ENCODE results near the gene PRCC.

Gene PRCC

DNA sequence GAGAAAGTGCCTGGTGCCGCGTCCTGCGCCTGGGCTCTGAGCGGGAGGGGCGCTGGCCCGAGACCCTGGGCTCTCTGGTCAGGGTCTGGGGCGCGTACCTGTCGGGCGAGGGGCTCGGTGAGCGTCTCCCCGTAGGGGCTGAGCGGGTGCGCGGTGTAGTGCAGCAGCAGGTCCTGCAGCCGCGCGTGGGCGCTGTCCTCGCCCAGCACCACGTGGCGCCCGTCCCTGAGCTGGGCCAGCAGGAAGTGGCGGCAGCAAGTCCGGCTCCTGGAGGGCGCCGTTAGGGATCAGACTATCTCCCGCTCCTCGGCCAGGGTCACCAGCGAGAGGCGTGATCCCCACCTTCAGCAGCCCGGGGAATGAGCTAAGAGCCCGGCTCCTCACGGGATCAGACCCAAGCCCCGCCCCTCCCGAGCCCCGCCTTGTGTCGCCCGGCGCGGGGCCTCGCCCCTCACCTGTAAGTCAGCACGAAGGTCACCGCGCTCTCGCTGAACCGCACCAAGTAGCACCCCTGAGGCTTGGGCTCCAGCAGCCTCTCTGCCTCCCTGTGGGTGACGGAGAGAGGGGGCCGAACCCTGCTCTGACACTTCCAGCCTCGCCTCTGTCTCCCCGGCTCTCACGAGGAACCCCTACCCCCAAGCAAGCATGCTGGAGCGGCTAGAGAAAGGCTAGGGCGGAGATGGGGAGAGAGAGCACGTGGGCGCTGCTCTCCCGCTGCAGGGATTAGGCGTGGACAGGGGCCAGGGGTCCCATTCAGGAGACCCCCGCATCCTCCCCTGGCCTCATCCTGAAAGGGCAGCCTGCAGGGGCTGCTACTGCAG is 46.6 kb downstream of the PRCC start:
- Histone ChIP-seq H2BK5ac (ENCODE audit: low read length) (no peak overlapping the region), H2BK12ac (ENCODE audit: low read length) (peak overlapping the region; percentile 59), H3K4me3 (ENCODE audit: low read length in 2 of 2) (peak overlapping the region; percentile 32 to 76), H2AFZ (ENCODE audit: low read length) (peak overlapping the region; percentile 95), H3K9me3 (replicated peaks in 1 of 2; ENCODE audit: control insufficient read depth in 2 of 2, insufficient read depth in 1 of 2, low read depth in 1 of 2, low read length in 2 of 2) (no peaks in the 10 kb centered on the region), H2BK15ac (ENCODE audit: low read length) (peak overlapping the region; percentile 84), H2AK5ac (ENCODE audit: low read depth, low read length) (peak overlapping the region; percentile 42), H3K4me1 (ENCODE audit: control insufficient read depth in 2 of 2, insufficient read depth in 1 of 2, low read depth in 1 of 2, low read length in 2 of 2) (peaks cover 9 to 18% of the 10 kb centered on the region in 2 donors), H3K4me2 (ENCODE audit: insufficient read depth, low read length, poor library complexity, severe bottlenecking) (peak overlapping the region; percentile 75), H3K14ac (ENCODE audit: low read length) (peak overlapping the region; percentile 91), H4K91ac (ENCODE audit: low read depth, low read length, poor library complexity) (no peak overlapping the region), H3K79me1 (ENCODE audit: low read depth, low read length) (no peaks in the 10 kb centered on the region), H3K18ac (ENCODE audit: low read length) (peak overlapping the region; percentile 98), H3K27me3 (ENCODE audit: control insufficient read depth in 3 of 3, insufficient read depth in 3 of 3, low read depth in 1 of 3, low read length in 3 of 3) (peaks cover 0 to 53% (median 19%) of the 10 kb centered on the region in 3 experiments), H3K4ac (ENCODE audit: low read length) (peak overlapping the region; percentile 93), H3K27ac (replicated peaks; ENCODE audit: low read length) (no peak overlapping the region), H3K9ac (ENCODE audit: low read depth, low read length, poor library complexity) (peak overlapping the region; percentile 85), H4K8ac (ENCODE audit: low read depth, low read length) (no peak overlapping the region), H2BK120ac (ENCODE audit: low read depth, low read length) (peak overlapping the region; percentile 36), H3K23ac (ENCODE audit: low read depth, low read length, poor library complexity) (peak overlapping the region; percentile 12), H3K36me3 (replicated peaks in 1 of 2; ENCODE audit: control insufficient read depth in 2 of 2, insufficient read depth in 2 of 2, low read length in 2 of 2) (no peaks in the 10 kb centered on the region)
- no CpG with 5 or more reads among the region's 60 CpGs for WGBS, 2 donors (ENCODE audit: extremely low coverage in 2 of 2, insufficient read length in 2 of 2, insufficient replicate concordance in 1 of 2)
- DNase-seq (ENCODE audit: low spot score) = peak; percentile 27

DNA sequence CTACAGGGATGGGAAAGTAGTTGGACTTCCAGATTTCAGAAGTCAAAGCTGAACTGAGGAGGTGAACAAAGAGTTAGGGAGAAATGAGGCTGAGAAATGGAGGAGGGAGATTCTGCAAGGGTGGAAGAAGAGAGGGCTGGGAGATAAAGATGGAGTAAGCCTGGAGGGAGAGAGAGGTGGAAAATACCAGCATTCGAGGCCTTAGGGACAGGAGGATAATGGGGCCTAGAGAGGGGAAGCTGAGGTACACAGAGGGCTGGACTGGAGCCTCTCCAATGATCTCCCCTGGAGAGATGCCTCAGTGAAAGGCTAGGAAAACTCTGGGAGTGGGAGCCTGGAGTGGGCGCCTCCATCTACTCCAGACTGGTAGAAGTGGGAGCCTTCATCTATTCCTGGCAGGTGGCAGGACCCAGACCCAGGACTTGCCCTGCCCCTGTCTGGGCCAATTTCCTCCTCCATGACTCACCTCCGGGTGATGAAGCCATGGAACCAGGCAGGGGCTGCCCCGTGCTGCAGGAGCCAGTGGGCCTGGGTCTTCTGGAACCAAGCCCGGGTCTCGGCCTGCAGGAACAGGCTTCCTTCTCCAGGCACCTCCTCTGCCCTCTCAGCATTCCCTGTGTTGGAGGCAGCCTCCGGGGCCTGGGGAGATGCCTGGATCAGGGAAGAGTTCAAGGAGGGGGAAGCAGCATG is 47.4 kb downstream of the PRCC start:
- Histone ChIP-seq H3K36me3 (replicated peaks in 1 of 2; ENCODE audit: control insufficient read depth in 2 of 2, insufficient read depth in 2 of 2, low read length in 2 of 2) (no peaks in the 10 kb centered on the region), H4K8ac (ENCODE audit: low read depth, low read length) (no peak overlapping the region), H3K4me2 (ENCODE audit: insufficient read depth, low read length, poor library complexity, severe bottlenecking) (no peak overlapping the region), H3K9me3 (replicated peaks in 1 of 2; ENCODE audit: control insufficient read depth in 2 of 2, insufficient read depth in 1 of 2, low read depth in 1 of 2, low read length in 2 of 2) (no peaks in the 10 kb centered on the region), H2BK120ac (ENCODE audit: low read depth, low read length) (peak overlapping the region; percentile 36), H3K27me3 (ENCODE audit: control insufficient read depth in 3 of 3, insufficient read depth in 3 of 3, low read depth in 1 of 3, low read length in 3 of 3) (peaks cover 0 to 53% (median 19%) of the 10 kb centered on the region in 3 experiments), H2BK5ac (ENCODE audit: low read length) (no peak overlapping the region), H3K23ac (ENCODE audit: low read depth, low read length, poor library complexity) (no peak overlapping the region), H2AFZ (ENCODE audit: low read length) (peak overlapping the region; percentile 95), H2BK12ac (ENCODE audit: low read length) (no peak overlapping the region), H3K27ac (replicated peaks; ENCODE audit: low read length) (no peak overlapping the region), H2AK5ac (ENCODE audit: low read depth, low read length) (no peak overlapping the region), H3K14ac (ENCODE audit: low read length) (no peak overlapping the region), H3K79me1 (ENCODE audit: low read depth, low read length) (no peaks in the 10 kb centered on the region), H3K18ac (ENCODE audit: low read length) (no peak overlapping the region), H3K4ac (ENCODE audit: low read length) (no peak overlapping the region), H3K4me1 (ENCODE audit: control insufficient read depth in 2 of 2, insufficient read depth in 1 of 2, low read depth in 1 of 2, low read length in 2 of 2) (peaks cover 9 to 14% of the 10 kb centered on the region in 2 donors), H4K91ac (ENCODE audit: low read depth, low read length, poor library complexity) (no peak overlapping the region), H2BK15ac (ENCODE audit: low read length) (peak overlapping the region; percentile 10), H3K4me3 (ENCODE audit: low read length in 2 of 2) (no peak overlapping the region), H3K9ac (ENCODE audit: low read depth, low read length, poor library complexity) (no peak overlapping the region)
- no peak for DNase-seq (ENCODE audit: low spot score)
- WGBS, 2 donors (ENCODE audit: extremely low coverage in 2 of 2, insufficient read length in 2 of 2, insufficient replicate concordance in 1 of 2) = no CpG with 5 or more reads among the region's 7 CpGs

DNA sequence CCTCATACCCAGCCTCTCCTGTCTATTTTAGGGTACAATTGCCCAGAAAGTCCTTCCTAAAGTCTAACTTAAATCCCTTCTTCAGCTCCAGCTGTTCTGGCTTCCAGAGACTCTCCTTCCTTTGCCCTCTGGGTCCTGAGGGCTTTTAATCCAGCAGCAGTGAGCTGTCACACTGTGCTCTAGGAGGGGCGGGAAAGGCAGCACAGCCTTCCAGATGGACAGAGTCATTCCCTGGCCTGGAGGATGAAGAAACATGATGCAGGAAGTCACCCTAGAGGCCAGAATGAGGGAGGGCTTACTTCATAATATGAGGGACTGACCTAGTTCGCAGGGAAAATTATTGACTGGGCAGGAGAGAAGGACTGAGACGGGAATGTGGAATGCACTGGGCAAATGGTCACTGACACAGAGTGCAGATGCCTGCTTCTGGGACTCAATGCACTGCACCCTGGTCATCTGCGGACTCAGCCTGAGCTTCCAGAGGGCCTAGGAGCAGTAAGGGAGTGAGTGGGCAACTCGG is 48.0 kb downstream of the PRCC start:
- peaks cover 0 to 53% (median 19%) of the 10 kb centered on the region in 3 experiments for H3K27me3 ChIP-seq (ENCODE audit: control insufficient read depth in 3 of 3, insufficient read depth in 3 of 3, low read depth in 1 of 3, low read length in 3 of 3)
- no peak overlapping the region for H2BK12ac ChIP-seq (ENCODE audit: low read length)
- H3K23ac ChIP-seq (ENCODE audit: low read depth, low read length, poor library complexity) = no peak overlapping the region
- H2AK5ac ChIP-seq (ENCODE audit: low read depth, low read length) = no peak overlapping the region
- no peak for DNase-seq (ENCODE audit: low spot score)
- no peak overlapping the region for H2BK5ac ChIP-seq (ENCODE audit: low read length)
- no peak overlapping the region for H3K27ac ChIP-seq (replicated peaks; ENCODE audit: low read length)
- H3K4me1 ChIP-seq (ENCODE audit: control insufficient read depth in 2 of 2, insufficient read depth in 1 of 2, low read depth in 1 of 2, low read length in 2 of 2) = peaks cover 9 to 13% of the 10 kb centered on the region in 2 donors
- H3K36me3 ChIP-seq (replicated peaks in 1 of 2; ENCODE audit: control insufficient read depth in 2 of 2, insufficient read depth in 2 of 2, low read length in 2 of 2) = no peaks in the 10 kb centered on the region
- H3K79me1 ChIP-seq (ENCODE audit: low read depth, low read length) = no peaks in the 10 kb centered on the region
- no peak overlapping the region for H3K4me2 ChIP-seq (ENCODE audit: insufficient read depth, low read length, poor library complexity, severe bottlenecking)
- H2BK15ac ChIP-seq (ENCODE audit: low read length) = peak overlapping the region; percentile 88
- no peak overlapping the region for H3K4ac ChIP-seq (ENCODE audit: low read length)
- H3K9me3 ChIP-seq (replicated peaks in 1 of 2; ENCODE audit: control insufficient read depth in 2 of 2, insufficient read depth in 1 of 2, low read depth in 1 of 2, low read length in 2 of 2) = no peaks in the 10 kb centered on the region
- no peak overlapping the region for H4K8ac ChIP-seq (ENCODE audit: low read depth, low read length)
- H3K9ac ChIP-seq (ENCODE audit: low read depth, low read length, poor library complexity) = no peak overlapping the region
- no CpG with 5 or more reads among the region's 5 CpGs for WGBS, 2 donors (ENCODE audit: extremely low coverage in 2 of 2, insufficient read length in 2 of 2, insufficient replicate concordance in 1 of 2)
- H3K4me3 ChIP-seq (ENCODE audit: low read length in 2 of 2) = peak overlapping the region in 1 of 2 donors; percentile 38
- peak overlapping the region; percentile 50 for H2AFZ ChIP-seq (ENCODE audit: low read length)
- peak overlapping the region; percentile 83 for H4K91ac ChIP-seq (ENCODE audit: low read depth, low read length, poor library complexity)
- H3K18ac ChIP-seq (ENCODE audit: low read length) = peak overlapping the region; percentile 39
- peak overlapping the region; percentile 10 for H3K14ac ChIP-seq (ENCODE audit: low read length)
- H2BK120ac ChIP-seq (ENCODE audit: low read depth, low read length) = no peak overlapping the region

Data from neuronal stem cell (in vitro differentiated cells).